Hematopoietic multipotent progenitor cell treated with erythropoietin and hydrocortisone succinate and interleukin-3 and kit ligand, for 15 days (in vitro differentiated cells): ENCODE measurements around the gene TMEM51.

Experiments
- DNase-seq: peaks from one replicate; pipeline ENCODE4 v3.0.0-alpha.2; 2015; ENCODE audit warnings: low spot score

Gene TMEM51, protein sequence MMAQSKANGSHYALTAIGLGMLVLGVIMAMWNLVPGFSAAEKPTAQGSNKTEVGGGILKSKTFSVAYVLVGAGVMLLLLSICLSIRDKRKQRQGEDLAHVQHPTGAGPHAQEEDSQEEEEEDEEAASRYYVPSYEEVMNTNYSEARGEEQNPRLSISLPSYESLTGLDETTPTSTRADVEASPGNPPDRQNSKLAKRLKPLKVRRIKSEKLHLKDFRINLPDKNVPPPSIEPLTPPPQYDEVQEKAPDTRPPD

DNA sequence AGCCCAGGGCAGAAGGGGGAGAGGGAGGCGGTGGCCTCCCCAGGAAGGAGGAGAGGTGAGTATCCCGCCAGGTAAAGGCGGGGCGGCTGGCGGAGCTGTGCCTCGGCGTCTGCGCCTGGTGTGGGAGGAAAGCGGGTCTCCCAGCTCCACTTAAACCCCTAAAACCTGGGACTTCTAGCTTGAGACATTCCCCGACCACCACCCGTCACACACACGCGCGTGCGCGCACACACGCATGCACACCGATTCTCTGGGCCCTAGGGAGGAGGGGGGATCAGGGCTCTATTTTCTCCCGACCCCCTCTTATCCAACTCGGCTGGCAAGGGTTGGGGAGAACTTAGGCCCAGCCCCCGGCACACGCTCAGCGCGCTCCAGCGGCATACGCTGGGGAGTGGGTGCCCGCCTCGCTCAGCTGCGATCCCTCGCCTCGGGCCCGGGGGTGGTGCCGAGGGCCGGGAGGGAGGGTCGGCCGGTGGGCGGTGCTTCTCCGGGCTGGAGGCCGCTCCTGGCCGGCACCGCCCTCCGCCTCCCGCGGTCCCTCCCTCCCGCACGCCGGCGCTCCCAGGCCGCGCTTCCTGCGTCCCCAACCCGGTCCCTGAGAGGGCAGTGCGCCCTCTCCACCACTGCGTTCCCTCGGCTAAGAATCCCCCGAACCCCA is at the start of gene TMEM51:
Gene TMEM51, plus strand, starts transcription at position 564 of the 658 bp plus-strand sequence. CDS start 61,341 bp downstream, outside the sequence.
- no peak for DNase-seq

DNA sequence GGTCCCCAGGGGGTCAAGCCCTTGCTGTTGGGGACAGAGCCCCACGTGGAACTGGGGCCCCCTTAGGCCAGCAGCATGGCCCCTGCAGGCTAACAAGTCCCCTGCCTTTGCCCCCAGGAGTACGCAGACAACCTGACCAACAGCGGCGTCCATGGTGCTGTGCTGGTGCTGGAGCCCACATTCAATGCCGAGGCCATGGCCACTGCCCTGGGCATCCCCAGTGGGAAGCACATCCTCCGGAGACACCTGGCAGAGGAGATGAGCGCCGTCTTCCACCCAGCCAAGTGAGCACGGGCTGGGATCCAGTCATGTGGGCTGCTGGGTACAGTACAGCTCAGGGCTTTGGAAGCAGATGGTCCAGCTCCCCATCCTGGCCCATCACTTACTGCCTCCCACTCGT is 49.6 kb upstream of the TMEM51 start:
- DNase-seq, result no peak

DNA sequence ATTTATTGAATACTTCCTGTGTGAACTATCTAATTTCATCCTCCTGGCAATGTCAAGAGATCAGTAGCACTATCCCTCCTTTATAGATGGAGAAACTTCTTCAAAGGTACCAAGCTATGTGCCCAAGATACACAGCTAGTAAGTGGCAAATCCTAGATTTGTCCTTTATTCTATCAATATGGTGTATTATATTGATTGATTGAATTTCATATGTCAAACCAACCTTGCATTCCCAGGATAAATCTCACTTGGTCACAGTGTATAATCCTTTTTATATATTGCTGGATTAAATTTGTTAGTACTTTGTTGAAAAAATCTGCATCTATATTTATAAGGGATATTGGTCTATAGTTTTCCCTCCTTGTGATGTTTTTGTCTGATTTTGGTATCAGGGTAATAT is 48.8 kb upstream of the TMEM51 start:
- no peak for DNase-seq

DNA sequence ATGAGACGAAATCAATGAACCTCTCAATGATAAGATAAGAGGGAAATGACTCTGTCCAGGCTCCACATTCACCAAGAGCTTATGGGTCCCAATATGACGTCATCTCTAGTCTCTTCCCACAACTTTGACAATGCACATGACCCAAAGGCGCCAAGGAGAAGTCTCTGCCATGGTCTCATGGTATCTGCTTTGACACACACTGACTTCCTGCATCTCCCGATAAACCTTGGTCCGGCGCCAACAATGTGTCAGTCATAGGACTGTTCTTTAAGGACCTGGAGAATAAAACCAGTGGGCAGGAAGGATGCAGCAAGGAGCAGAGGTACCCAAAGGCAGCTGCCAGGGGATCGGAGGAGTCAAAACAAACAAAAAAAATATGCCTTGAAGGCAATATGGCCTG is 46.9 kb upstream of the TMEM51 start:
- no peak for DNase-seq

DNA sequence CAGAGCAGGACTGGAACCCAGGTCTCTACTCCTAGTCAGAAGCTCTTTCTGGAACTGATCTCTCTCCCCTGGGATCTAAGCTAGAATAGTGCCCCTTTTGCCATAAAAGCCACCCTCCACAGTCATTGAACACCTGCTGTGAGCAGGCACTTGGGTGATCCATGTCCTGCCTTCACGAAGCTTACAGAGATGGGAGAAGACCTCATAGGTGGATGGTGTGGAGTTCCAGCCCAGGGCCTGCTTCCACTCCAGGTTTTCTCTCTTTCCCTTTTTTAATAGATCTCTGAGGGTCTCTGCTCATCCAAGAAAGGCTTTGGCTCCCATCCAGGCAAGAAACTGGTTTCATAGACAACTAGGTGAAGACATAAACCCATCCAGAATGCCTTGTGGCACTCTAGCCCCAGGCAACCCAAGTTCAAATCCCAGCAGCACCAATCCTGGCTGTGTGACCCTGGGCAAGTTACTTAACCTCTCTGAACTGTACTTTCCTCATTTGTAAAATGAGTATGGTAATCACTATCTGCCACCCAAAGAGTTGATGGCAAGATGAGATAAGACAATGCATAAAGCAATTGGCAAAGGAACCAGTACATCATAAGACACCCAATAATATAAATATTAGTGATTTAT is 46.4 kb upstream of the TMEM51 start:
- no peak for DNase-seq

DNA sequence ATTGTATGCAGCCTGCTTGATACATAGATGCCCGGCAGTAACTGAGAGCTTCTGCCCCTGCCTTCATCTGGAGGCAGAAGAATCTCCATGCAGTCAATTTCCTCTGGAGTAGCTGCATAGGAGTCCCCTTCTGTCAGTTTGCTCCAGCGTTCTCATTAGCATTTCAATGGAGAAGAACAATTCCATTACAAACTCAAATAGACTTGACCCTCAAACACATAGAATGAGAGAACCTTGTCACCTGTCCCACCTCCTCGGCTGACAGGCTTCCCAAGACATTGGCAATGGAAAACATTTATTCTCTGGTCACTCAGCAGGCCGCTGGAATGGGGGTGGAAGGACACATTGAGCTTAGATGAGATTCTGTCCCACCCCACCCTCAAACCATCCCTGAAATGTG is 45.6 kb upstream of the TMEM51 start:
- no peak for DNase-seq

DNA sequence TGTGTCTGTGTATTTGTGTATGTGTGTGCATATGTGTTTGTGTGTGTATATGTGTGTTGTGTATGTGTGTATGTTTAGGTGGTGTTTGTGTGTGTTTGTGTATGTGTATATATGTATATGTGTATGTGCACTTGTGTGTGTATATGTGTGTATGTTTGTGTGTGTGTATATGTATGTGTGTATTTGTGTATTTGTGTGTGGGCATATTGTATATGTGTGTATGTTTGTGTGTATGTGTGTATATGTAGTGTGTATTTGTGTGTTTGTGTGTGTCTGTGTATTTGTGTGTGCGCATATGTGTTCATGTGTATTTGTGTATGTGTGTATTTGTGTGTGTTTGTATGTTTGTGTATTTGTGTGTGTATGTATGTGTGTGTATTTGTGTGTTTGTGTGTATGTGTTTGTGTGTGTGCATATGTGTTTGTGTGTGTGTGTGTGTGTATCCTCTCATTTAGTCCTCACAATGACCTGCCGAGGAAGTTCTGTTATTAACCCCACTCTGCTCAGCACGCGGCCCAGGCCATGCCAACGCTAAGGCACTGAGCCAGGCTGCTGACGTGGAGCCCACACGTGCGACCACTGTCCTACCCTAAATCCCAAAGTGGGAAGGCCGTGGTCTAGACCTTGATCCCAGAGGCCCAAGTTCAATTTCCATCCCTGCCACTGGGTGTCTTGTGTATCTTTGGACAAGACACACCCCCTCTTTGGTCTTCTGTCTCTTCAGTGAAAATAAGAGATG is 43.2 kb upstream of the TMEM51 start:
- no peak for DNase-seq

DNA sequence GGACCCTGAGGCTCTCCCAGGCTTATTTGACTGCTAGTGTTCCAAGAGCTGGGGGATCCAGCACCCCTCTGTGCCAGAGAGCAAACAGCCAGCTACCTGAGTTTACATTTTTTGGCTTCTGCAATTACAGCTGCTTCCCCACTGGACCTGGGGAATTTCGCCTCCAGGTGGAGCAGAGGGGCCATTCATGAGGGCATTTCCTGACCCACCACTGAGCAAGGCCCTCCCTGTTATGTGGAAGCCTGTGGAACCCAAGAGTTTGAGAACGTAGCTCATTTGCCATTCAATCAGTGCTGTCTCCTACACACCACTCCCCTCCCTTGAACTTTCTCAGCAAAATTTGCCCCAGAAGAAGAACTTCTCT is 42.7 kb upstream of the TMEM51 start:
- no peak for DNase-seq

DNA sequence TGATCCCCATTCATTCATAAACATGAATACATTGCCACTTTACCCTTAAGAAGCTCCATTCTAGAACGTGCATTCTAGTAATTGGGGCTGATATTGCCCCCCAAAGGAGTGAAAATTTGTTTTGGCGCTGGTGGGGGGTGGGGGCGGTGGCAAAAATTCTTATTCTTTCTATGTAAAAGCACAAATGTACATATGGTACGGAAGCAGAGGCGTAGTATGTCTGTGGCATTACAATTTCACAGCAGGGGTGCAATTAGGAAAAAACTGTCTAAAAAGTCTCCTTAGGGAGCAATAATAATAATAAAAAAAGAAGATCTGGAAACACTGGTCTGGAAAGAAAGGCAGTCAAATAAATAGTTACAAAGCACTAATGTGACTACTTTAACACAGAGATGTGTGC is 40.4 kb upstream of the TMEM51 start:
- DNase-seq, result no peak

DNA sequence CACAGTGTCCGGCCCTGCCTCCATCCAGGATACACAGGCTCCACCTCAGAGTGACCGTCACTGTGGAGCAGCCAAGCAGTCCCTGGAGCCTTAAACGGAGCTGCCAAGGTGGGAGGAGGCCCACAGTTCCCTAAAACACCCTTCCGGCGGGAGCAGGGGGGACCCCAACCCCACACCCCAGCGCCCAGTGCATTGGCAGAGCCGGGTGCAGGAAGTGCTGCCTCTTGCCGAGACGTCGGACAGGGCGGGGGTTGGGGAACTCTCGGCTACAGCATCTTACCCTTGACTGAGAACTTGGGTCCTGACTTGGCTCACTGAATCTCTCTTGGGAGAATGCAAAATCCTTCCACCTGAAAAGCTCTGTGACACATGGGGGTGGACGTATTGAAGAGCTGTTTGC is 38.7 kb upstream of the TMEM51 start:
- DNase-seq, result no peak

DNA sequence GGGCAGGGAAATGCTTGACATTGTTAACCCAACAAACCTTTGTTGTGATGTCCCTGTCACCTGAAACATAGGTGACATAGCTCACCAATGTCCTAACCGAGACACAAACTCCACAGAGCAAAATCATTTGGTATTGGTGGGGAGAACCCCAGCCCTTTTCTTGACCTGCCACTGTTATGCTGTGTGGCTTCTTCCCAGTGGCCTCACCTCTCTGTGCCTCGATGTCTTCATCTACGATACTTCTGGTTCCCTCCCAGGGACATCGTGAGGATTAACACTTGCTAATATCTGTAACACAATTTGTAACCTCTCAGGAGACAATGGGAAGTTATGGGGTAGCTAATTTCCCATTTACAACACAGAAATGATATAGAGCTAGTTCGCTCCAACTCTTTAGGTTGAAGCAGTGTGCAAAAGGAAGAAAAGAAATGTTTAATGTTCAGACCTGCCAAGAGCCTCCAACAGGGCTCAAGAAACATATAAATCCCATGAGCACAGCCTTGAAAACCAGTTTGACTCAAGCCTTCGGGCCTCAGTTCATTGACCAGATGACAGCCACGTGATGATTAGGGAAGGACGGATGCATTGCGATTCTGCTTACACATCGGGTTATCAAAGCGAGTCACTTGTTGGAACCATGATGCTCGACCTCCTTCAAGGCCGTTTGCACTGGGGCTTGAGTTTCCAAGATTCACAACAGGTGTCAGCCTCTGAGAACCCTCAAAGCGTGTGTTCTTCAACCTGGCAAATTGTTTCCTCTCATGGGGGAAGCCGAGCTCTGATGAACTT is 37.8 kb upstream of the TMEM51 start:
- DNase-seq, result no peak

DNA sequence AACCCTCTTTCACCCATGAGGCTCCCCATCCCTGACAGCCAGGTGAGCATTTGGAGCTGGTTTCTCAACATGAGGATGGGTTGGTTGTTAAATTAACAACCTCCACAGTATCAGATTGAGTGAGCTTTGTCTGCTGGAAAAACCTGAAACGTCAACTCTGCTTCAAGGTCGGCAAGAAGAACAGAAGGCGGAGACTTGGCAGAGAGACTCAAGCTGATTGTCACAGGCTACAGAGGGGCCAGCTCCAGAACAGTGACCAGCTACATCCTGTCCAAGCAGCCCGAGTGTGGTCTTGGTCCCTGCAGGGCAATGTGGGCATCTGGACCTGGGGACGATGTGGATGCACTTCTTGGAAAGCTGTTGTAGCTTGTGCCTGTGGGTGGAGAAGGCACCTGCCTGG is 36.6 kb upstream of the TMEM51 start:
- DNase-seq, result no peak

DNA sequence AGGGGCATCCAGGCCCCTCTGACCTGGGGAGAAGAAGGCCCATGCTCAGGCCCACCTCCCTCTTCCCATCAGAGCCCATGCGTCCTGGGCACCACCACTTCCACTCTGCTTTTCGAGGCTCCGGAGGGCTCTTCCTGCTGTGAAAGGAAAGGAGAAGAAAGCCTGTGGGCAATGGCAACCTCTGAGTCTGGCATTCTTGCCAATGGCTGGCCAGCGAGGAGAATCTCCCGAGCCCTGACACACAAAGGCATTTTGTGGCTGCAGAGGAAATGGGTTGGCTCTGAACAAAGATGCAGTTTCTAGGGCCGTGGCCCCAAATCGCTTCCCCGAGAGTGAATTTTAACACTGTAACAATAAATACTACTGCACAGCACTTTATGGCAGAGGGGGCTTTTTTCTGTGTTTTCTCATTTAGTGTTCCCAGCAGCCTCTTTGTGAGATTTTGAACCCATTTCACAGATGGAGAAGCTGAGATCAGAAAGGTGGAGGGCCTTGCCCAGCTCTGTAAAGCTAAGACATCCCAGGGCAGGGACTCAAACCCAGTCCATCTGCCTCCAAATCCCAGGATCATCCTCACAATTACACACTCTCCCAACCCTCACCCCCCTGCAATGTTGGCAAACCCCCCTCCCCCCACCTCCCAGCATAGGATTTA is 35.7 kb upstream of the TMEM51 start:
- no peak for DNase-seq

DNA sequence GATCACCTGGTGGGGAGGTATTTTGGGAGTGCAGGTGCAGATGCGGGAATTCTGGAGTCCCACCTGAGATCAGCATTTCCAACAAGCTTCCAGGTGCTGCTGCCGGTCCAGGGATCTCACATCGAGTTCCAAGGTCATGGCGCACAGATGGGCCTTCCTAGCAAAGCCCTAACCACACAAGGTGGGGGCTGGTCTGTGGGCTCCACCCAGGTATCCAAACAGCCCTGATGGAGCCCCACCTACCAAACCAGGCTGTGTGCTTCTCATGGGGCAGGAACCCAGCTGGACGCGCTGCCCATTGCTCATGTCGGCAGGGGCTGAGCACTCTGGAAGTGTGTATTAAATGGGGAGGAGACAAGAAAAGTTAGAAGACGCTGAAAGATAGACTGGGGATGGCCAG is 35.0 kb upstream of the TMEM51 start:
- no peak for DNase-seq

DNA sequence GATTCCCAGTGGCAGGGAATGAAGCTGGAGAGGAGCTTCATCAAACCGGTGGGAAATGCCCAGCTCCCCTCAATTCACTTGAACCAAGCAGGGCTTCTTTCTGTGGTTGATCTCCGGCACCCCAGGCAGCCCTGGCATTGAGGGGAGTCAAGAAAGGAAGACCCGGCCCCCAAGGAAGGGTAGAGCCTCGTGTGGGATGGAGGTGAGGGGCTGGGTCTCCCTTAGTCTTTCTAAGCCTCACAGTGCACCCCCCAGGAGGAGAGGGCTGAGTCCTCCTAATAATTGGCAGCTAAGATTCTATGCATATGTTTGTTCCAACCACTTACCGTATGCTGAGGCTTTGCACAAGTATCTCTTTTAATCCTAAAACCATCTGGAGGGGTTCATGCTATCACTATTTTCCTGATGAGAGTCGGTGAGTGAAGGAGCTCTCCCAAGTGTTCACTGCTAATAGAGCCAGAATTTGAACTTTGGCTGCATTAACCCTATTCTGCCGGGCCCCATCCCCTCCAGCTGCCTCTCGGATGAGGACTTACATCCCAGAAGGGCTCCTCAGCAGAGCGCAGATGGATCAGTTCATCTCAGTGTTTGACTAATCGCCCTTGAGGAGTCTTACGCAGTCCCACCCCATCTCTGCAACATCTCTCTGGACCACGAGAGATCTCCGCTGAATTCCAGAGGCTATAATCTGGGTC is 33.1 kb upstream of the TMEM51 start:
- no peak for DNase-seq

DNA sequence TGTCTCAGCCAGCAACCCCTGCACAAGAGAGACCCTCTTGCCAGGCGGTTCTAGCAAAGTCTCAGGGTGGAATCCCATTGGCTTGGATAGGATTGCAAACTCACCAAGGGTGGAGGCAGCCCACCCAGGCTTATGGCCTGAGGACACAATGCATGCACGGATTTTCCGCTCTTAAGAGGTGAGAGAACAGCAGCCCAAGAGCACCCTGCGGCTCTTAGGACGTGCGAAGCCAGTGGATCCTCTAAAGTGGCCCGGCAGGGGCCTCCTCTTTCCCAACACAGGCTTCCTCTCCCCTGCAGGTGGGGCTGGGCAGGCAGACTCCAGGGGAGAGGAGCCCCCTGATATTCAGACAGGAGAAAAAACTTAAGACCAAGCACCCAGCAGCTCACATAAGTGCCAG is 31.2 kb upstream of the TMEM51 start:
- no peak for DNase-seq

DNA sequence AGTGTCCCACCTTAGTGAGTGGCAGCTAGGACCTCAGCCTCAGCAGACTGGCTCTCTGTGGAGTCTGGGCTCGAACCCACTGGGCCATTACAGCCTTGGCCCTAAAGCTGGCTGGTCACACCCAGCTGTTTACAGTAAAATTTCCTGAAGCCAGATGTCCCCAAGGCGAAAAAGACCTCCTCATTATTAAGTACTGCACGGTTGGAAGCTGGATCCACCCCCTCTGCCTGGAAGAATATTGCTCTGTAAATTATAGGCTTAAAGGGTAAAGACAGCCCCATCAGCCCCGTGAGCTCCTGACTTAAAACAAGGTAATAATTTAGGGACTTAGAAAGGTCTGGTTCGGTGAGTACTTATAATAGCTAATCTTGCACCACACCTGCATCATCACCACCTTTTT is 30.3 kb upstream of the TMEM51 start:
- no peak for DNase-seq

DNA sequence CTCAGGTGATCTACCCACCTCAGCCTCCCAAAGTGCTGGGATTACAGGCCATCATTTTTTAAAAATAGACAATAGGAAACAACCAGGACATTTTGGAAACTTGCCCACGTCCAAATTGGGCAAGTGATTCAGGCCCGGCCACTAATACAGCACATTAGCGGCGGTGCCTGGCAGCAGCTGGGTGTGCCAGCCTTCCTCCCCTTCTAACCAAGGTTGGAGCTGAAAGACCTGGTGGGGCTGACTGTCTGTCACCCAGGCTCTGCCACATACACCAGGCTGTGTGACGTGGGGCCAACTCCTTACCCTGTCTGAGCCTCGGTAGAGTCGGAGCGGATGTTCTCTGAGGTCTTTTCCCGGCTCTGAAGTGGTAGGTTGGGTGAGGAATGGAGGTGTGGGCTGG is 29.6 kb upstream of the TMEM51 start:
- DNase-seq, result no peak

DNA sequence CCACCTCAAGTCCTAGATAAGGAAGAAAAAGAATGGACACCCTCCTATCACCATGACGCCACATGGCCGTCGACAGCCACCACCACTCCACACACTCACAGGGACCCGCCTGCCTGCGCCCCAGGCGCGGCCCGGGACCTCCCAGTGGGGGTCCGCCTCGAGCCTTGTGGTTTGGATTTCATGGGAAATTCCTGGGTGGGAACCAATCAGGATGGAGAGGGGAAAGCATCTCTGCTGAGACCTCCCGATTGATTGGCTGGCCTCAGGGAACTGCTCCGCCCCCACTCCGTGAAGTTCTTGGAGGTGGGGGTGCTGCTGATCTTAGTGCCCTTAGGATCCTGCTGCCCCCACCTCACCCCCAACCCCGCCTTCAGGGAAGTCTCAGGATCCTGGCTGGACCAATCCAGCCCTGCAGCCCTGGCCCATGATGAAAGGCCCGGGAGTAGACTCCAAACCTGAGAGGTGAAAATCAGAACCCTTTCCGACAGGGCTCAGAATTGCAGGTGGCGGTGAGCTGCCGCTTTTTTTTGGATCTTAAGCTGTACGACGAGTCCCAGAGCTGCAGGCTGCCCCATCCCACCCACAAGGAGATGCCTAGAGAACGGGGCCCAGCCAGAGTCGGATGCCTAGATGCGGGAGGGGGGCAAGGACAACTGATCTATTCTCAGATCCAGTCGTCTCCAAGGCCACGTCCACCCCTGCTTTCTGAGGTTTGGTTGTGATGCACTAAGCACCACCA is 29.0 kb upstream of the TMEM51 start:
- DNase-seq, result no peak

DNA sequence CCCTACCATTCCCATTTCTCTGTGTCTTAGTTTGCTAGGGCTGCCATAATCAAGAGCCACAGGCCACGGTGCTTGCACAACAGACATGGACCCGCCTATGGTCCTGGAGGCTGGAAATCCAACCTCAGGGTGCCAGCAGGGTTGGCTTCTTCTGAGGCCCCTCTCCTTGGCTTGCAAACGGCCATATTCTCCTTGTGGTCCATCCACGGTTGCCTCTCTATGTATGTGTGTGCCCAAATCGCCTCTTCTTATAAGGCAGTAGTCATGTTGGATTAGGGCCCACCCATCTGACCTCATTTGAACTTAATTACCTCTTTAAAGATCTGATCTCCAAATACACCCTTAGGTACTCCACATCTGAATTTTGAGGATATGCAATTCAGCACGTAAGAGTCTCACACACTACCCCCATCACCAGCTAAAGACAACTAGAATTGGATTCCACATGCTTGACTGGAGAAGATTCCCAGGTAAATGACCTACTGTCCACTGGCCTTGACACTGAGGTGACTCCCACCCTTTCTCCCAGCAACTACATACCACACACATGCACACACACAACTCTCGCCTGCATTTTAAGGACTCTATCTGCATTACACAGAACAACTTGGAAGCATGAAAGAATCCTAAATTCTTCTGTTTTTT is 28.3 kb upstream of the TMEM51 start:
- DNase-seq, result no peak
